ENCODE measurements around the gene SSPN. TPM values are rescaled to one million over a fixed set of nuclear protein-coding genes. Genes with fewer than 3 reads are reported as not detected.

Gene SSPN
- polyA plus RNA-seq, 1 donor from 2014 or later: 0.26 TPM

GRCh38 chr12:26279091-26279490 lies 83.7 kb downstream of the SSPN start:
- H3K27me3 ChIP-seq (ENCODE audit: insufficient read depth, low read depth, low read length): no peaks in the 10 kb centered on the region
- H3K9me3 ChIP-seq (ENCODE audit: low read length): no peaks in the 10 kb centered on the region
- no peak overlapping the region for H3K4me2 ChIP-seq (ENCODE audit: low read length)
- no peak for TF ChIP-seq CTCF (IDR thresholded peaks at IDR 0.05; ENCODE audit: poor library complexity, severe bottlenecking)
- TF ChIP-seq POLR2AphosphoS5 (IDR thresholded peaks at IDR 0.05): no peak
- TF ChIP-seq SMC3 (conservative IDR thresholded peaks at IDR 0.05; ENCODE audit: poor library complexity): no peak
- no peak for TF ChIP-seq EZH2 (IDR thresholded peaks at IDR 0.05; ENCODE audit: borderline replicate concordance, insufficient read depth, low read length, poor library complexity, severe bottlenecking)
- no peak for TF ChIP-seq RAD21 (conservative IDR thresholded peaks at IDR 0.05)
- TF ChIP-seq EP300 (conservative IDR thresholded peaks at IDR 0.05; ENCODE audit: poor library complexity, severe bottlenecking): no peak
- no peak for TF ChIP-seq REST (IDR thresholded peaks at IDR 0.05; ENCODE audit: borderline replicate concordance)
- no peak for TF ChIP-seq TAF1 (IDR thresholded peaks at IDR 0.05; ENCODE audit: low read depth)
- TF ChIP-seq MXI1 (conservative IDR thresholded peaks at IDR 0.05; ENCODE audit: poor library complexity, severe bottlenecking): no peak
- no peaks in the 10 kb centered on the region for H3K79me2 ChIP-seq (replicated peaks; ENCODE audit: insufficient read depth, low read length)
- H3F3A ChIP-seq (ENCODE audit: insufficient read depth, low read length, poor library complexity, severe bottlenecking): no peaks in the 10 kb centered on the region
- H3K9me2 ChIP-seq (ENCODE audit: insufficient read depth, low read length): no peaks in the 10 kb centered on the region
- H4K20me1 ChIP-seq (ENCODE audit: insufficient read depth): no peaks in the 10 kb centered on the region
- no peaks in the 10 kb centered on the region for H3K36me3 ChIP-seq (ENCODE audit: insufficient read depth, low read length)
- H3K9ac ChIP-seq (ENCODE audit: low read length): no peak overlapping the region
- no peak overlapping the region for H2AFZ ChIP-seq (ENCODE audit: low read depth, low read length)
- H3K27ac ChIP-seq (ENCODE audit: low read length): no peak overlapping the region
- no peak overlapping the region for H3K4me3 ChIP-seq (ENCODE audit: low read length)

- H3K9ac ChIP-seq (ENCODE audit: low read length): no peak overlapping the region
- H4K20me1 ChIP-seq (ENCODE audit: insufficient read depth): no peaks in the 10 kb centered on the region
- H3K27me3 ChIP-seq (ENCODE audit: insufficient read depth, low read depth, low read length): no peaks in the 10 kb centered on the region
- H2AFZ ChIP-seq (ENCODE audit: low read depth, low read length): no peak overlapping the region
- no peaks in the 10 kb centered on the region for H3F3A ChIP-seq (ENCODE audit: insufficient read depth, low read length, poor library complexity, severe bottlenecking)
- no peaks in the 10 kb centered on the region for H3K9me2 ChIP-seq (ENCODE audit: insufficient read depth, low read length)
- TF ChIP-seq POLR2AphosphoS5 (IDR thresholded peaks at IDR 0.05): no peak
- TF ChIP-seq TAF1 (IDR thresholded peaks at IDR 0.05; ENCODE audit: low read depth): no peak
- TF ChIP-seq CTCF (IDR thresholded peaks at IDR 0.05; ENCODE audit: poor library complexity, severe bottlenecking): no peak
- no peak for TF ChIP-seq EZH2 (IDR thresholded peaks at IDR 0.05; ENCODE audit: borderline replicate concordance, insufficient read depth, low read length, poor library complexity, severe bottlenecking)
- TF ChIP-seq RAD21 (conservative IDR thresholded peaks at IDR 0.05): no peak
- TF ChIP-seq MXI1 (conservative IDR thresholded peaks at IDR 0.05; ENCODE audit: poor library complexity, severe bottlenecking): no peak
- no peak for TF ChIP-seq REST (IDR thresholded peaks at IDR 0.05; ENCODE audit: borderline replicate concordance)
- TF ChIP-seq SMC3 (conservative IDR thresholded peaks at IDR 0.05; ENCODE audit: poor library complexity): no peak
- TF ChIP-seq EP300 (conservative IDR thresholded peaks at IDR 0.05; ENCODE audit: poor library complexity, severe bottlenecking): no peak
- no peaks in the 10 kb centered on the region for H3K79me2 ChIP-seq (replicated peaks; ENCODE audit: insufficient read depth, low read length)
- no peaks in the 10 kb centered on the region for H3K9me3 ChIP-seq (ENCODE audit: low read length)
- H3K27ac ChIP-seq (ENCODE audit: low read length): no peak overlapping the region
- H3K4me2 ChIP-seq (ENCODE audit: low read length): no peak overlapping the region
- no peak overlapping the region for H3K4me3 ChIP-seq (ENCODE audit: low read length)
- H3K36me3 ChIP-seq (ENCODE audit: insufficient read depth, low read length): no peaks in the 10 kb centered on the region
Measured at GRCh38 chr12:26279908-26280307, 84.5 kb downstream of the SSPN start.

Measured in neural cell (in vitro differentiated cells).